Aorta (tissue), 5 donors: Measurements from ENCODE around the gene MOB3B. TPM values are rescaled to one million over a fixed set of nuclear protein-coding genes. Genes with fewer than 3 reads are reported as not detected.

Experiments used
- ATAC-seq: fragments of 200-7000 bp; cut with Tn5 transposase; one replicate; pipeline ENCODE4 v1.9.1; 2022; ENCODE audit warnings: moderate library complexity; ENCODE audit not compliant: low FRiP score
- DNase-seq, 2 donors: peaks; one replicate each; pipeline ENCODE4 v3.0.0-alpha.2; 2020
- H3K27ac ChIP-seq, 2 donors: one replicate each; pipeline ENCODE4 v1.5.1; 2013; ENCODE audit warnings: low read length in 2 of 2, mild to moderate bottlenecking in 2 of 2, moderate library complexity in 2 of 2, control low read depth in 1 of 2, inconsistent platforms in 1 of 2, low read depth in 1 of 2
- H3K27me3 ChIP-seq, 2 donors: one replicate each; pipeline ENCODE4 v1.6.1; 2013; ENCODE audit warnings: control low read depth in 1 of 2, low read length in 1 of 2, mild to moderate bottlenecking in 1 of 2, moderate library complexity in 1 of 2; ENCODE audit not compliant: insufficient read depth in 2 of 2, control insufficient read depth in 1 of 2
- H3K36me3 ChIP-seq, 2 donors: one replicate each; pipeline ENCODE4 v1.6.1; 2013; ENCODE audit warnings: control low read depth in 1 of 2, low read length in 1 of 2, mild to moderate bottlenecking in 1 of 2; ENCODE audit not compliant: insufficient read depth in 2 of 2, control insufficient read depth in 1 of 2
- H3K4me1 ChIP-seq, 2 donors: one replicate each; pipeline ENCODE4 v1.6.1; 2013; ENCODE audit warnings: low read length in 2 of 2, control low read depth in 1 of 2, mild to moderate bottlenecking in 1 of 2, moderate library complexity in 1 of 2; ENCODE audit not compliant: insufficient read depth in 2 of 2, control insufficient read depth in 1 of 2
- H3K4me3 ChIP-seq, 2 donors: one replicate each; pipeline ENCODE4 v1.5.1; 2013; ENCODE audit warnings: low read length in 2 of 2, control low read depth in 1 of 2, mild to moderate bottlenecking in 1 of 2
- H3K9me3 ChIP-seq: one replicate; pipeline ENCODE4 v1.6.1; 2013; ENCODE audit warnings: mild to moderate bottlenecking, low read length; ENCODE audit not compliant: control insufficient read depth
- WGBS, 2 donors: extraction: QIAGEN DNeasy Blood & Tissue Kit; methylation state at CpG; one replicate each; pipeline ENCODE4 v1.1.7; 2013; 5-methylcytosine and 5-hydroxymethylcytosine counted together
- intact Hi-C, 2 donors: fragments of 100-400 bp; cut with DNase I; formaldehyde crosslinking; loops; one replicate each; pipeline versions ENCODE4 v1.14.2 to v1.15.0; 2022
- polyA plus RNA-seq, 2 donors: library from polyadenylated mRNA; stranded (reverse); fragments of 200-250 nt; gene quantifications; one replicate each; pipeline ENCODE4 v1.2.3, GENCODE V29; 2013
- total RNA-seq, 2 donors: library from RNA; stranded (reverse); fragmentation: NEBNext Ultra II Directional; extraction: Animal tissue kit (Norgen Biotek cat#: 25700); gene quantifications; one replicate each; pipeline ENCODE4 v1.2.1, GENCODE V29; 2021
- donor health status: healthy with polysubstance abuse.
- donor health status: Bipolar disorder and iron deficiency.
- donor health status: DM: no; HTN: no; CAD: no.
- donor health status: DM: no; HTN: no; CAD: no.
- donor health status: DM: yes; HTN: yes; CAD: no.

MOB3B gene
- total and polyA plus RNA-seq, 4 donors = 3.0 to 9.0 (median 5.8) TPM

DNA sequence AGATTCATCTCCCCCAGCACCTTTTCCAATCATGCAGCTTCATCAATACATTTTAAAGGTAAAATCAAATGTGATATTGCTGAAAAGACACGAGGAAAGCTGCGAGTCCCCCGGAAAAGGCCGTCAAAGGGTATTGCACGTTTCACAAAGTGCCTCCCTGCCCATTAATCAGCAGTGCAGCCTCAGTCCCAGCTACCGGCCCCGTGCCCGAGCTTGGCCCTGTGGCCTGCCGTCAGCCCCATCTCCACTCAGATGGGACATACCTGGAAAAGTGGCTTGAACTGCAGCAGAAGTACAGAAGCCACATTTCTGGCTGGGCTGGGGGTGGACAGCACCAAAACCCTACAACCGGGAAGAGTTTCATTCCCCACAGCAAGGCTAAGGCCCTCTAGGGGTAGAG, 192.8 kb downstream of the MOB3B start:
- Histone ChIP-seq H3K4me1 (peaks cover 4 to 11% of the 10 kb centered on the region in 2 donors), H3K36me3 (no peaks in the 10 kb centered on the region), H3K9me3 (no peaks in the 10 kb centered on the region), H3K4me3 (no peak overlapping the region), H3K27me3 (no peaks in the 10 kb centered on the region), H3K27ac (peak overlapping the region in 1 of 2 donors; percentile 38)
- 97% methylated on average over 10 of the region's 10 CpGs for WGBS, 2 donors
- DNase-seq (no peak), ATAC-seq (no peak)
- intact Hi-C loops = loop anchor here (5.0 kb wide), 2 partner anchors 55 to 190 kb away; partner anchors contain the start of gene MOB3B (in 1 of the 2)

DNA sequence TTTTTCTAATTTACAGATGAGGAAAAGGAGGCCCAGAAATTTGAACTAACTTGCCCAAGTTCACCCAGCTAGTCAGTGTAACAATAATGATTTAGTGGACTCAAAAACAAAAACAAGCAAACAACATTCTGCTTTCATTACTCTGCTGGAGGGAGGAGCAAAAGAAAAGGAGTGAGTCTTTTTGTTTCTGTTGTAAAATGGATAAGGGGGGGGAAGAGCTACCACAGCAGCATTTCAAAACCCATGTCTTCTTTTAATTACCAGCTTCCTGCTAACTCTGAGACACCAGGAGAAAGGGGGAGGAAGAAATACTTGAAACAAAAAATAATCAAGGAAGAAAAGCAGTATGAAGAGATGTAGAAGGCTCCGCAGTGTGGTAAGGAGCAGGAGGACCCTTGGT, 193.5 kb downstream of the MOB3B start:
- intact Hi-C loops = loop anchor here (5.0 kb wide), 2 partner anchors 56 to 191 kb away; partner anchors contain the start of gene MOB3B (in 1 of the 2)
- no peak for ATAC-seq
- H3K27ac ChIP-seq = no peak overlapping the region
- peaks cover 4 to 11% of the 10 kb centered on the region in 2 donors for H3K4me1 ChIP-seq
- H3K36me3 ChIP-seq = no peaks in the 10 kb centered on the region
- no peak overlapping the region for H3K4me3 ChIP-seq
- H3K9me3 ChIP-seq = no peaks in the 10 kb centered on the region
- 100% methylated on average over 1 of the region's 1 CpG for WGBS, 2 donors
- no peaks in the 10 kb centered on the region for H3K27me3 ChIP-seq
- no peak for DNase-seq

DNA sequence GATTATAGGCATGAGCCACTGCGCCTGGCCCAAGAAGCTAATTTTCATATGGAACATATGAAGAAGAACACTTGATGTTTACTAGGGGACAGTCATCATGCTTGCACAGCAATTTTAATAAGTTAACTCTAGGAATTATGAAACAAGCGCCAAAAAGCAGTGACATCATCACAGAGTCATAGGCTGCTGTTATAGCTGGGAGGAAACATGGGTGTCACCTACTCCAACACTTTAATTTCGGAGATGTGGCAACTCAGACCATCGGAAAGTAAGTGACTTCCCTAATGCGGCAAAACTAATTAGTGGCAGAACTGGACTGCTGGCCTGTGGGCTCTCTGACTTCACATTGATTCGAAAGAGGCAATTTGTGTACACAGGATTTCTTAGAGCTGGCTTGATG, 194.5 kb downstream of the MOB3B start:
- Histone ChIP-seq H3K27ac (no peak overlapping the region), H3K27me3 (no peaks in the 10 kb centered on the region), H3K36me3 (no peaks in the 10 kb centered on the region), H3K4me3 (no peak overlapping the region), H3K9me3 (no peaks in the 10 kb centered on the region), H3K4me1 (peaks cover 2 to 4% of the 10 kb centered on the region in 2 donors)
- ATAC-seq (no peak), DNase-seq (no peak)
- intact Hi-C loops = loop anchor here (5.0 kb wide), 2 partner anchors 57 to 192 kb away; partner anchors contain the start of gene MOB3B (in 1 of the 2)
- WGBS, 2 donors = 88 to 96% methylated on average over 6 of the region's 6 CpGs

DNA sequence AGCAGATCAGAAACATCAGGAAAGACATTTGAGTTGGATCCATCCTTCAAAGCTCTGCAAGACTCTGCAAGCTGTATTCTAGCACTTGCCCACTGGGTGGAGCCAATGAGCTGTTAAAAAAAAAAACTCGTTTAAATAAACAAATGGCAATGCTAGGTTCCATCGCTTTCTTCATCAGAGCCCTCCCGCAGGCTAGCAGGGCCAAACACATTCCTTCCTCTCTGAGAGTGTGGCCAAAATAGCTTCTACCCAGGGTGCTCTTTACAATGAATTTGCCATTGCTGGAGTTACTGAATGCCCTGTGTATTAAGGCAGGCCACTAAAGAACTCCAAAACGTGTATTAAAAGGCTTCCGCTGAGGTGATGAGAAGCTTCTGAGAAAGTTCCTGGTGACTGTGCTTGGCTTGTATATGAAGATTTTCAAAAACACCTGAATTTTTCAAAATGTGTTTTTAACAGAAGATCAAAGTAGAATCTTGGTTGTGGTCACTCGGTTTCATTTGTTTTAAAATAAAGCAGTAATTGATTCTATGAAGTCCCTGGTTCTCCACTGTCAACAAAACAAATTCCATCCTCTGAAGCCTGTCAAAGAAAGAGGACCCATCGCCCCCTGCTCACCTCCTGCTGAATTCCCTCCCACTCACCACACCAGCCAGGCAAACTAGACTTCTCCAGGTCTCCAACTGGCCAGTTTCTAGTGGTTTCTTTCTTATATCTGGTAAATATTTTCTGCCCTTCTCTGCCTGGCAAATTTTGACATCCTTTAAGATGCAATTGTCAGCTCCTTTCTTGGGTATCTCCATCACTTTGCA, 196.2 kb downstream of the MOB3B start:
- intact Hi-C loops = loop anchor here (2.0 to 5.0 kb wide), 3 partner anchors 49 to 386 kb away; partner anchors contain the start of gene PLAA (in 1 of the 2)
- ATAC-seq (peak; percentile 88), DNase-seq (peak in 1 of 2 donors; percentile 71)
- Histone ChIP-seq H3K4me3 (no peak overlapping the region), H3K27me3 (no peaks in the 10 kb centered on the region), H3K9me3 (no peaks in the 10 kb centered on the region), H3K27ac (no peak overlapping the region), H3K4me1 (peaks cover 2 to 4% of the 10 kb centered on the region in 2 donors), H3K36me3 (no peaks in the 10 kb centered on the region)
- WGBS, 2 donors = 38 to 39% methylated on average over 7 of the region's 7 CpGs

DNA sequence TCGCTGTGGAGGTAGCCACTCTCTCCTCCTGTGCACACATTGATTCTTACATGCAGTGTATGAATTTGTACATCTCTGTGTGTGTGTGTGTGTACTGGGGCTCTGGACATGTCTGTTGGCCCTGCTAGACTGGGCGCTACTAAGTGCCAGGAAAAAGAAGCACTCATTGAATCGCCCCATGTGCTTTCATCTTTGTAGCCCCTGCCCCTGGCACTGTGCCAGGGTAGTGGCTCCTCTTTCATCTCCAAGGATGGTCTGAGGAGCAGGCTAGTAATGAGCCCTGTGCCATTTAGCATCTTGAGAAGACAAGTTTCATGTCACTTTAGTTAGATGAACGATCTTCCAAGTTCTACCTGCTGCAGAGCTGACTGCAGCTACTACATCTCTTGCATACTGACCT, 198.2 kb downstream of the MOB3B start:
- ATAC-seq (no peak), DNase-seq (no peak)
- Histone ChIP-seq H3K27ac (no peak overlapping the region), H3K4me3 (no peak overlapping the region), H3K9me3 (no peaks in the 10 kb centered on the region), H3K36me3 (no peaks in the 10 kb centered on the region), H3K27me3 (no peaks in the 10 kb centered on the region), H3K4me1 (no peaks in the 10 kb centered on the region)
- intact Hi-C loops = loop anchor here (5.0 kb wide), 2 partner anchors 51 to 384 kb away; partner anchors contain the start of gene PLAA (in 1 of the 2)
- WGBS, 2 donors = 88 to 92% methylated on average over 4 of the region's 4 CpGs

DNA sequence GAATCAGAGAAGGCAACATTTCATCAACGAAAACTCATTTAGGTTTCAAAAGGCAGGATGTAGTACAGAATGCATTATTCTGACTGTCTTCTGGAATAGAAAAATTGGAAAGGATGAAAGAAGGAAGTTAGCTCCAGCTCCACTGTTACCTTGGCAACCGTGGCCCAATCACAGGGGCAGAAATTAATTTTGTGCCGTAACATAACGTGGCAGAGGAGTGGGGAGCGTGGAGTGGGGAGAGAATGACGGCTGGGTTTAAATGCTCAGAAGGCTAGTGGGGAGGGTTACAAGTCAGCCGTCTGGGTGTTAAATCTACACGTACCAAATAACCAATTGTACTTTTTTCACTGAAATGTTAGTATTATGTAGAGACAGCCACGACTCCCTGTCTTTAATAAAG, 200.3 kb downstream of the MOB3B start:
- no peak for DNase-seq
- Histone ChIP-seq H3K27me3 (no peaks in the 10 kb centered on the region), H3K27ac (no peak overlapping the region), H3K36me3 (no peaks in the 10 kb centered on the region), H3K4me3 (no peak overlapping the region), H3K4me1 (no peaks in the 10 kb centered on the region), H3K9me3 (no peaks in the 10 kb centered on the region)
- 80 to 88% methylated on average over 9 of the region's 9 CpGs for WGBS, 2 donors
- no peak for ATAC-seq
- intact Hi-C loops = no loop called here

DNA sequence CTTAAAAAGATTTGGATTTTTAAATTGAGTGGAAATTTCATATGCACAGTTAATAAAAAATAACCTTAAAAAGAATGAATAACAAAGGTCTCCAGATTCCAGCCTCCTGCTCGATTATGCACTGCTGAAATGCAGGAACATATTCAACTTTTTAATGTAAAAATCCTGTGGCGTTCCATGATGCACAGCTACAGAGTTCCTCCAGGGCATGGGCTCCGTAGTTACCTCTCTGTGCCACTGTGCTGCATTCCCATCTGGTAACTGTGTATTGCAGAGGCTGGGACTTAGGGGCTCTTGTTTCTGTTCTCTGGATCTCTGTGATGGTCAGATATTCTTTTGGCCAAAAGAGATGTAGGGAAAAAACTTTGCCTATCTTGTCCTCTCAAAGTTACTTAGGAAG, 201.1 kb downstream of the MOB3B start:
- H3K4me3 ChIP-seq = no peak overlapping the region
- 70 to 77% methylated on average over 3 of the region's 3 CpGs for WGBS, 2 donors
- no peaks in the 10 kb centered on the region for H3K36me3 ChIP-seq
- intact Hi-C loops = no loop called here
- H3K27me3 ChIP-seq = no peaks in the 10 kb centered on the region
- ATAC-seq (no peak), DNase-seq (no peak)
- no peaks in the 10 kb centered on the region for H3K4me1 ChIP-seq
- H3K27ac ChIP-seq = no peak overlapping the region
- no peaks in the 10 kb centered on the region for H3K9me3 ChIP-seq

DNA sequence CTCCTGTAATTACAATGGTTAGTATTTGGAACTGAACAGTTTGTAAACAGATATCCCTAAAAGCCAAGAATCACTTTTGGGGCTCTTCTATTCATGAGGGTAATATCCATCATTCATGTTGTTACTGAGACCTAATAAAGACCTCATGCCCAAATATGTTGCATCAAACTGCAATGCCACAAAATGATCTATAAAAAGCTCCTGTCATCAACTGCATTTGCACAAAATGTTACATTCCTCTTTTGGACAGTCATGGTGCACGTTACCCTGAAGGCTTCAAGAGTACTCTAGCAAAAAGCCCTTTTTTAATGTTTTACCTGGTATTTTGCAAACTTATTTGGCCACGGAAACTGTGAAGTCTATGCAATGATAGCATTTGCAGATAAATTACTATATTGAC, 218.4 kb downstream of the MOB3B start:
- Histone ChIP-seq H3K4me1 (no peaks in the 10 kb centered on the region), H3K9me3 (no peaks in the 10 kb centered on the region), H3K4me3 (no peak overlapping the region), H3K27ac (no peak overlapping the region), H3K27me3 (peaks cover 0 to 2% of the 10 kb centered on the region in 2 donors), H3K36me3 (no peaks in the 10 kb centered on the region)
- intact Hi-C loops = no loop called here
- no peak for ATAC-seq
- WGBS, 2 donors = 58 to 62% methylated on average over 2 of the region's 2 CpGs
- no peak for DNase-seq

DNA sequence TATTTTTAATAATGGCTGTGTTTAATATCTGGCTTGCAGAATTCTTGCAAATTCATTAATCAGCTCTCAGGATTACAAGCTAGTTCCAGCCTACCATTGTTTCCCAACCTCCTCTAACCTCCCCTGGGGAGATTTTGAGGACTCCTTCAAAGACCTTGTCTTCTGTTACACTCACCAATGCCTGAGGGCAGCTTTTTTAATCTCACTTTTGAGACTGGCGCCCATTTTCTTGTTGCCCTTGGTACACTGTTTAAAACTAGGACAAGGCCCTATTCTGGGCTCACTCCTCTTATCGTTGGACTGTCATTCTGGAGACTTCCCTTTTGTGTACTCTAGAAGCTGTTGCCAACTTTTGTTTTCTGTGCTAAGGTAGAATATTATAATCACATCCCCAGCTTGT, 219.0 kb downstream of the MOB3B start:
- intact Hi-C loops = no loop called here
- ATAC-seq = no peak

More for the DNA sequence above, 219.0 kb downstream of the MOB3B start:
- no peak for DNase-seq
- no peaks in the 10 kb centered on the region for H3K36me3 ChIP-seq
- H3K4me3 ChIP-seq = no peak overlapping the region
- H3K27me3 ChIP-seq = peaks cover 0 to 2% of the 10 kb centered on the region in 2 donors
- no peaks in the 10 kb centered on the region for H3K9me3 ChIP-seq
- H3K4me1 ChIP-seq = no peaks in the 10 kb centered on the region
- H3K27ac ChIP-seq = no peak overlapping the region
- WGBS, 2 donors = 60 to 63% methylated on average over 2 of the region's 2 CpGs
